Left ventricle myocardium inferior (tissue), 1 donor: ENCODE results near the gene SHANK3. TPM values are rescaled to one million over a fixed set of nuclear protein-coding genes. Genes with fewer than 3 reads are reported as not detected.
"Not testable (repeated sequence)": the region's sequence is repeated elsewhere in the genome, so short reads cannot be mapped to it uniquely, and the experiment has no call there.

Source experiments
- DNase-seq: peaks from one replicate; pipeline ENCODE4 v3.0.0-alpha.2; 2020
- H3K27ac ChIP-seq: fragments of 200-600 bp; replicated peaks from 2 replicates; pipeline ENCODE4 v1.8.0; 2021
- H3K27me3 ChIP-seq: fragments of 200-600 bp; 2 replicates; pipeline ENCODE4 v1.8.0; 2021; ENCODE audit warnings: low read depth
- H3K36me3 ChIP-seq: fragments of 200-600 bp; 2 replicates; pipeline ENCODE4 v1.8.0; 2021
- H3K4me1 ChIP-seq: fragments of 200-600 bp; 2 replicates; pipeline ENCODE4 v1.8.0; 2021
- H3K4me3 ChIP-seq: fragments of 200-600 bp; 2 replicates; pipeline ENCODE4 v1.8.0; 2021; ENCODE audit warnings: mild to moderate bottlenecking, moderate library complexity
- H3K9me3 ChIP-seq: fragments of 200-600 bp; replicated peaks from 2 replicates; pipeline ENCODE4 v1.8.0; 2021
- intact Hi-C: fragments of 100-400 bp; cut with micrococcal nuclease; formaldehyde crosslinking; loops from one replicate; pipeline ENCODE4 v1.11.0; 2022
- total RNA-seq: library from RNA; stranded (reverse); fragmentation: NEBNext Ultra II Directional; extraction: Animal tissue kit (Norgen Biotek cat#: 25700); gene quantifications from one replicate; pipeline ENCODE4 v1.2.1, GENCODE V29; 2021
- TF ChIP-seq, protein P1 (sequence below): fragments of 200-600 bp; IDR thresholded peaks from 2 replicates; pipeline ENCODE4 v1.8.0; 2021; ENCODE audit warnings: antibody characterized with exemption, mild to moderate bottlenecking, borderline replicate concordance
- donor health status: DM: no; HTN: yes; CAD: no; lungs with severe emphysema.

SHANK3 gene
- total RNA-seq, 1 donor from 2014 or later = 23.1 TPM

GRCh38 chr22:50641696-50642607 is 30.7 kb upstream of the SHANK3 start:
- TF ChIP-seq, protein P1, sequence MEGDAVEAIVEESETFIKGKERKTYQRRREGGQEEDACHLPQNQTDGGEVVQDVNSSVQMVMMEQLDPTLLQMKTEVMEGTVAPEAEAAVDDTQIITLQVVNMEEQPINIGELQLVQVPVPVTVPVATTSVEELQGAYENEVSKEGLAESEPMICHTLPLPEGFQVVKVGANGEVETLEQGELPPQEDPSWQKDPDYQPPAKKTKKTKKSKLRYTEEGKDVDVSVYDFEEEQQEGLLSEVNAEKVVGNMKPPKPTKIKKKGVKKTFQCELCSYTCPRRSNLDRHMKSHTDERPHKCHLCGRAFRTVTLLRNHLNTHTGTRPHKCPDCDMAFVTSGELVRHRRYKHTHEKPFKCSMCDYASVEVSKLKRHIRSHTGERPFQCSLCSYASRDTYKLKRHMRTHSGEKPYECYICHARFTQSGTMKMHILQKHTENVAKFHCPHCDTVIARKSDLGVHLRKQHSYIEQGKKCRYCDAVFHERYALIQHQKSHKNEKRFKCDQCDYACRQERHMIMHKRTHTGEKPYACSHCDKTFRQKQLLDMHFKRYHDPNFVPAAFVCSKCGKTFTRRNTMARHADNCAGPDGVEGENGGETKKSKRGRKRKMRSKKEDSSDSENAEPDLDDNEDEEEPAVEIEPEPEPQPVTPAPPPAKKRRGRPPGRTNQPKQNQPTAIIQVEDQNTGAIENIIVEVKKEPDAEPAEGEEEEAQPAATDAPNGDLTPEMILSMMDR = peak; percentile 57
- H3K36me3 ChIP-seq = no peaks in the 10 kb centered on the region
- H3K4me1 ChIP-seq = peaks cover 18% of the 10 kb centered on the region
- DNase-seq = no peak
- peaks cover 36% of the 10 kb centered on the region for H3K27me3 ChIP-seq
- intact Hi-C loops = no loop called here
- H3K4me3 ChIP-seq = peak overlapping the region; percentile 26
- H3K9me3 ChIP-seq = no peaks in the 10 kb centered on the region
- H3K27ac ChIP-seq = peak overlapping the region; percentile 77

GRCh38 chr22:50643021-50643820 is 29.4 kb upstream of the SHANK3 start:
- H3K9me3 ChIP-seq, H3K4me3 ChIP-seq, H3K36me3 ChIP-seq, intact Hi-C loops, DNase-seq, H3K27ac ChIP-seq: not testable (repeated sequence)
- Histone ChIP-seq H3K4me1 (peaks cover 18% of the 10 kb centered on the region), H3K27me3 (peaks cover 41% of the 10 kb centered on the region)

GRCh38 chr22:50643821-50644101 is 28.9 kb upstream of the SHANK3 start:
- H3K27me3 ChIP-seq = peaks cover 41% of the 10 kb centered on the region
- H3K4me3 ChIP-seq, DNase-seq, intact Hi-C loops, H3K36me3 ChIP-seq, H3K9me3 ChIP-seq, H3K27ac ChIP-seq: not testable (repeated sequence)
- H3K4me1 ChIP-seq = peaks cover 18% of the 10 kb centered on the region

- no peak overlapping the region for H3K27ac ChIP-seq
- H3K4me3 ChIP-seq = no peak overlapping the region
- H3K9me3 ChIP-seq = peaks cover 11% of the 10 kb centered on the region
- peaks cover 28% of the 10 kb centered on the region for H3K4me1 ChIP-seq
- H3K27me3 ChIP-seq = peaks cover 51% of the 10 kb centered on the region
- DNase-seq = no peak
- no peaks in the 10 kb centered on the region for H3K36me3 ChIP-seq
- intact Hi-C loops = no loop called here
- TF ChIP-seq, protein P1 = no peak
Observed at GRCh38 chr22:50653256-50653655, 19.4 kb upstream of the SHANK3 start.

GRCh38 chr22:50654664-50655063 is 18.0 kb upstream of the SHANK3 start:
- intact Hi-C loops, H3K27ac ChIP-seq, H3K4me3 ChIP-seq, H3K9me3 ChIP-seq, H3K36me3 ChIP-seq, DNase-seq: not testable (repeated sequence)
- H3K4me1 ChIP-seq = peaks cover 29% of the 10 kb centered on the region
- peaks cover 64% of the 10 kb centered on the region for H3K27me3 ChIP-seq

DNA sequence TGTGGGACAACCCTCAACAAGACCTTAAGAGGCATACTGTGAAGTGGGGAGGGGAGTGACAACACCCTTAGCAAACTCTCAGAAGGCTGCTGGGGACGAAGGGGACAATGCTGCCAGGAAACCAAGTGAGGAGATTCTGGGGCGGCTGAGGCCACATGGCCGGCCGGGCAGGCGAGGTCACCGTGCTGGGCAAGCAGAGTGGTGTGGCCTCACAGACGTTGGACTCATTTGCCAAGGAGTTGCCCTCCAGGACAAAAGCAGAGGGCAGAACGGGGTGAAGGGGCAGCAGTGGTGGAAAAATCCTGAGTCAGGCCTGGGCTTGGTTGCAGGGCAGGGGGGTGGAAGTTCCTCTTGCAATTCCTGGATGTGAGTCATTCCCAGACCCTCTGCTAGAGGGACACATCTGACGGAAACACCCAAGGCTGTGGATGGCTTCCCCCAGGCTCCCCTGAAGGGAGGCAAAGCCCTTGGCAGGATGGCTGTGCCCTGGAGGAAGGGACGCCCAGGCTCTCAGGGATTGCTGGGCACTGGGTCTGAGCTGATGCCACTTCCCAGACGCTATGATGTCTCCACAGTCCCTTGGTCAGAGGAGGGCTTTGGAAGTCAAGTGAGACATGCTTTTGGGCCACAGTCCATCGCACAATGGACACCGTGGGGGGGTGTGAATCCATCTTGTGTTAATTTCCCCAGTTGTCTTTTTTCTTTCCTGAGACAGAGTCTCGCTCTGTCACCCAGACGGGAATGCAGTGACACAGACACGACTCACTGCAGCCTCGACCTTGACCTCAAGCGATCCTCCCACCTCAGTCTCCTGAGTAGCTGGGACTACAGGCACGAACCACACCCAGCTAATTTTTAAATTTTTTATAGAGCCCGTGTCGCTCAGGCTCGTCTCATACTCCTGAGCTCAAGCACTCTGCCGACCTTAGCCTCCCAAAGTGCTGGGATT is 16.2 kb upstream of the SHANK3 start:
- H3K4me3 ChIP-seq = no peak overlapping the region
- no peak for DNase-seq
- H3K9me3 ChIP-seq = no peaks in the 10 kb centered on the region
- peaks cover 77% of the 10 kb centered on the region for H3K27me3 ChIP-seq
- peaks cover 29% of the 10 kb centered on the region for H3K4me1 ChIP-seq
- no peaks in the 10 kb centered on the region for H3K36me3 ChIP-seq
- TF ChIP-seq, protein P1 = no peak
- H3K27ac ChIP-seq = peak overlapping the region; percentile 88
- intact Hi-C loops = no loop called here
